ENCODE data around the gene ZNF26.
"Not testable (repeated sequence)": the region's sequence is repeated elsewhere in the genome, so short reads cannot be mapped to it uniquely, and the experiment has no call there.

The ZNF26 gene

GRCh38 chr12:132955094-132956010, 30.8 kb upstream of the ZNF26 start:
- in situ Hi-C loops (cut with HindIII; ENCODE audit: low sequenced_read_pairs) = no loop called here

DNA sequence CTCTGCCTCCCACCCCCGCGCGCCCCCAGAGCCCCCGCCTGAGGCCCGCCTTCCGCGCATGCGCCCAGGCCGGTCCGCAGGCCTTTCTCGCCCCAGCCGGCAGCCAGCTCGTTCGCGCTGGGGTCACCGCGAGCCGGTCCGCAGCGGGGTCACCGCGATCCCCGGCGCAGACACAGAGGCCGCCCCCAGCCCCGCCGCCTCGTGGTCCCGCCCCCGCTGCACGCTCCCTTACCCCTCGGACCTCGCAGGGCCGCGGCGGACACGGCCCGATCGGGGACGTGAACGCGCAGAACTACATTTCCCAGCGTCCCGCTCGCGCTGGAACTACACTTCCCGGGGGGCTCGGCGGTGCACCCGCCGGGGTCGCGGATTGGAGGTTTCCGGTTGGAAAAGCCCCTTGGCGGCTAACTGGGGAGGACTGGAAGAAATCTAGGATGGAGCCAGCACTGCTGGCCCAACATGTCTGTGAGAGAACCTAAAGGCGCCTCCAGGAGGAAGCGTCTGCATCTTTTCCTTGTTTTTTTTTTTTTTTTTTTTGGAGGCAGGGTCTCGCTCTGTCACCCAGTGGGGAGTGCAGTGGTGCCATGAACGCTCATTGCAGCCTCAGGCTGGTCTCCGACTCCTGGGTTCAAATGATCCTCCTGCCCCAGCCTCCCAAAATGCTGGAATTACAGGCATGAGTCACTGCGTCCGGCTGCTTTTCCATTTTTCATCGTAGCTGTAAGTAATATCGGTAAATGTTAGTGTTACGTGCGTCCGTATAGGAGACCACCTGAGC, 30.0 kb upstream of the ZNF26 start, which contains the start of gene ZNF605:
ZNF605 (minus strand) TSS at position 296 of the 778 bp plus-strand sequence. CDS start 10,671 bp downstream, outside the sequence.
- in situ Hi-C loops (cut with HindIII; ENCODE audit: low sequenced_read_pairs) = no loop called here

- in situ Hi-C loops (cut with HindIII; ENCODE audit: low sequenced_read_pairs) = not testable (repeated sequence)
Observed at GRCh38 chr12:132961790-132962189, 24.4 kb upstream of the ZNF26 start.

- in situ Hi-C loops (cut with HindIII; ENCODE audit: low sequenced_read_pairs) = not testable (repeated sequence)
Observed at GRCh38 chr12:132963947-132964346, 22.2 kb upstream of the ZNF26 start.

GRCh38 chr12:132965796-132966195, 20.4 kb upstream of the ZNF26 start:
- in situ Hi-C loops (cut with HindIII; ENCODE audit: low sequenced_read_pairs) = no loop called here

DNA sequence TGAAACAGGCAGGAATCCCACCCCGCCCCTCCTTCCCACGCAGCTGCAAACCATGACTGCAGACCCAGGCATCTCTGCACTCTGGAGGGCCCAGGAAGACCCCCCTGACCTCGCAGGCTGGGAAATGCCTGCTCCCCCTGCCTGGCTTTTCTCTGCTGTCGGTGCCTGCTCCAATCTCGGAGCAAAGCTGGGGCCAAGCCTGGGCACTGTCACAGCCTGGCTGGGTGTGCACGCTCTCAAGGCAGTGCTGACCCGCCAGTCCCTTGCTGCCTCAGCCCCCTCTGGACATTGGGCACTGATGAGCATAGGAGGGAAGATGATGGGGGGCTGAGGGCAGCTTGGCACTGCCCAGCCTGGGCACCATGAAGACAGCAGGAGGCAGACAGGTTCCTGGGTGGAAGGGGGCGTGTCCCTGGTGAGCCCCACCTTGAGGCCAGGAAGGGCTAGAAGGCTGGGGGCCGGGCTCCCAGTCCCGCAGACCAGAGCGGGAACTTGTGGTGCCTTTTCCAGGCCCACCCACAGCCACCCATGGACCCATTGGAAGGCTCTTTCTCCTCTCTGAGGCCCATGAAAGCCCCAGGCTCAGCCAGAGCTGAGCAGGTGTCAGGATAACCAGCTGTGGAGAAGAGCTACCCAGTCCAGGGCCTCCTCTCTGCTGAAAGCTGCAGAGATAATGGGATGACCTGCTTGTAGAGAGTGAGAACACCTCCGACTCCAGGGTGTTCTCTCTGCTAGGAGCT, 19.3 kb upstream of the ZNF26 start:
- in situ Hi-C loops (cut with HindIII; ENCODE audit: low sequenced_read_pairs) = no loop called here

DNA sequence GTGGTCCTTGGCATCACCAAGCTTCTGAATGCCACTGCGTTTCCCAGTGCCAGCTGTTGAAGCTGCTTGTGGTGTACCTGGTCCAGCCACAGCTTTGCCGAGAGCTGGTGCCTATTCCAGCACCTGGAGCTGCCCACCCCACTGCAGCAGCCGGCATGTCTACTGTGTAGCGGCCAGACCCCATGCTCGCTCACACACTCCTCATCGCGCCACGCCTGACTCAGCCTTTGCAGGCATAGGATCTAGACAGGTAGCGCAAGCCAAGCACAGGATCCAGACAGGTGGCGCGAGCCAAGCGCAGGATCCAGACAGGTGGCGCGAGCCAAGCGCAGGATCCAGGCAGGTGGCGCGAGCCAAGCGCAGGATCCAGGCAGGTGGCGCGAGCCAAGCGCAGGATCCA, 18.4 kb upstream of the ZNF26 start:
- in situ Hi-C loops (cut with HindIII; ENCODE audit: low sequenced_read_pairs) = no loop called here

- in situ Hi-C loops (cut with HindIII; ENCODE audit: low sequenced_read_pairs) = no loop called here
Observed at GRCh38 chr12:132972374-132972773, 13.8 kb upstream of the ZNF26 start.

- in situ Hi-C loops (cut with HindIII; ENCODE audit: low sequenced_read_pairs) = not testable (repeated sequence)
Observed at GRCh38 chr12:132976870-132977269, 9.3 kb upstream of the ZNF26 start.

GRCh38 chr12:132986885-132987225, 688 bp downstream of the ZNF26 start:
- in situ Hi-C loops (cut with HindIII; ENCODE audit: low sequenced_read_pairs) = no loop called here

DNA sequence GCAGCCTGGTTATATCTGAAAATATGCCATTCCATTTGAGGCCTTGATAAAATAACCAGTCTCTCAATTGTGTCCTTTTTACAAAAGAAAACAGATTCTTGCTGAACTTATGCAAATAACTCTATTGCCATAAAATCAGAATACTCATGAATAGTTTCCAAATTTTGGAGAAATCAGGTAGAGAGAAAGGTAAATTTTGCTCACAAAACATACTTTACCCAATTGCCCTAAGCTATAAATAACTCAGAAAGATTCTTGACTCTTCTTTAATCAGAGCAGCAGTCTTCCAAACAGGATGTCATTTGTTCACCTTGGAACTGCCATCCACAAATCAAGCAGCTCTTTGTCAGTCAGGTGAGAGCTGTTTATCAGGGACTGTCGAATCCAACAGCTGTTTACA, 12.6 kb downstream of the ZNF26 start:
- in situ Hi-C loops (cut with HindIII; ENCODE audit: low sequenced_read_pairs) = no loop called here

DNA sequence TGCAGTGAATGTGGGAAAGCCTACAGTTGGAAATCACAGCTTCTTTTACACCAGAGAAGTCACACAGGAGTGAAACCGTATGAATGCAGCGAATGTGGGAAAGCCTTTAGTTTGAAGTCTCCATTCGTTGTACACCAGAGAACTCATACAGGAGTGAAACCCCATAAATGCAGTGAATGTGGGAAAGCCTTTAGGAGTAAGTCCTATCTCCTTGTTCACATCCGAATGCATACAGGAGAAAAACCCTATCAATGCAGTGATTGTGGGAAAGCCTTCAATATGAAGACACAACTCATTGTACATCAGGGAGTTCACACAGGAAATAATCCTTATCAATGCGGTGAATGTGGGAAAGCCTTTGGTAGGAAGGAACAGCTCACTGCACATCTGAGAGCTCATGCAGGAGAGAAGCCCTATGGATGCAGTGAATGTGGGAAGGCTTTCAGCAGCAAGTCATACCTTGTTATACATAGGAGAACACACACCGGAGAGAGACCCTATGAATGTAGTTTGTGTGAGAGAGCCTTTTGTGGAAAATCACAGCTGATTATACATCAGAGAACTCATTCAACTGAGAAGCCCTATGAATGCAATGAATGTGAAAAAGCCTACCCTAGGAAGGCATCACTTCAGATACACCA, 24.6 kb downstream of the ZNF26 start:
- in situ Hi-C loops (cut with HindIII; ENCODE audit: low sequenced_read_pairs) = no loop called here

DNA sequence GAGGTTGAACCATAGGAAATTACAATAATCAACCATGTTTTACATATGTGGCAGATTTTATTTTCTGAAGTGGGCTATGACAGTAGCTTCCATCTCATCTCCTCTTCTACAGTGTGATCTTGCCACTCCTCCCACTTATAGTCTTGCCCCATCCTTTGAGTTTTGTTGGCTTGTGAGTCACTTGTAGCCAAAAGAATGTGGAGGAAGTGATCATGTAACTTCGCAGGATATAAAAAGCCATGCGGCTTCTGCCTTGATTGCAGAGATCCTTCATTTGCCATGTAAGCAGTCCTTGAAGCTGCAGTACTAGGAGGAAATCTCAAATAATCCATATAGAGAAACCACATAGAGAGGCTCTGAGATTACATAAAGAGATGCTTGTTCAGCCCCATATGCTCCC, 37.4 kb downstream of the ZNF26 start:
- in situ Hi-C loops (cut with HindIII; ENCODE audit: low sequenced_read_pairs) = no loop called here

- in situ Hi-C loops (cut with HindIII; ENCODE audit: low sequenced_read_pairs) = no loop called here
Observed at GRCh38 chr12:133026996-133027395, 40.8 kb downstream of the ZNF26 start.

GRCh38 chr12:133037207-133038005, 51.2 kb downstream of the ZNF26 start, which contains the start of gene ZNF84:
Gene ZNF84, plus strand, starts transcription at chr12:133037509. Its CDS starts 3,959 bp downstream, at chr12:133041468.
- in situ Hi-C loops (cut with HindIII; ENCODE audit: low sequenced_read_pairs) = no loop called here

GRCh38 chr12:133038118-133038709, 52.0 kb downstream of the ZNF26 start:
- in situ Hi-C loops (cut with HindIII; ENCODE audit: low sequenced_read_pairs) = no loop called here

DNA sequence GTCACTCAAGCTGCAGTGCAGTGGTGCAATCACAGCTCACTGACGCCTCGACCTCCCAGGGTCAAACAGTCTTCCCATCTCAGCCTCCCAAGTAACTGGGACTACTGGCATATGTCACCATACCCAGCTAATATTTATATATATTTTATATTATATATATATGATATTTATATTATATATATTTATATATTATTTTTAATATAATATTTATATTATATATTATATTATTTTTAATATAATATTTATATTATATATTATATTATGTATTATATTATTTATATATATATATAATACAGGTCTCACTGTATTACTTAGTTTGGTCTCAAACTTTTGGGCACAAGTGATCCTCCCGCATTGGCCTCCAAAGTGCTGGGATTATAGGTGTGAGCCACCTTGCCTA, 60.5 kb downstream of the ZNF26 start:
- in situ Hi-C loops (cut with HindIII; ENCODE audit: low sequenced_read_pairs) = no loop called here

- in situ Hi-C loops (cut with HindIII; ENCODE audit: low sequenced_read_pairs) = no loop called here
Observed at GRCh38 chr12:133057446-133057845, 71.3 kb downstream of the ZNF26 start.
